Endothelial cell of umbilical vein (primary cell): Measurements from ENCODE around the gene GALNT12.

ENCODE experiments used
- POLR2A ChIP-seq: IDR thresholded peaks from 2 replicates; pipeline ENCODE4 v1.6.1; 2012; ENCODE audit warnings: low read depth, mild to moderate bottlenecking, control low read depth, low read length
- TF ChIP-seq, protein P1 (sequence below), 2 donors: IDR thresholded peaks; 1 replicate in 1 of 2; 2 replicates in 1 of 2; pipeline ENCODE4 v1.5.1; 2011; ENCODE audit warnings: low read length in 2 of 2, mild to moderate bottlenecking in 2 of 2, moderate library complexity in 2 of 2, control low read depth in 1 of 2, inconsistent platforms in 1 of 2, low read depth in 1 of 2; ENCODE audit not compliant: insufficient read depth in 1 of 2; ENCODE audit errors: extremely low read depth in 1 of 2

- no peak for TF ChIP-seq POLR2A
- TF ChIP-seq, protein P1, sequence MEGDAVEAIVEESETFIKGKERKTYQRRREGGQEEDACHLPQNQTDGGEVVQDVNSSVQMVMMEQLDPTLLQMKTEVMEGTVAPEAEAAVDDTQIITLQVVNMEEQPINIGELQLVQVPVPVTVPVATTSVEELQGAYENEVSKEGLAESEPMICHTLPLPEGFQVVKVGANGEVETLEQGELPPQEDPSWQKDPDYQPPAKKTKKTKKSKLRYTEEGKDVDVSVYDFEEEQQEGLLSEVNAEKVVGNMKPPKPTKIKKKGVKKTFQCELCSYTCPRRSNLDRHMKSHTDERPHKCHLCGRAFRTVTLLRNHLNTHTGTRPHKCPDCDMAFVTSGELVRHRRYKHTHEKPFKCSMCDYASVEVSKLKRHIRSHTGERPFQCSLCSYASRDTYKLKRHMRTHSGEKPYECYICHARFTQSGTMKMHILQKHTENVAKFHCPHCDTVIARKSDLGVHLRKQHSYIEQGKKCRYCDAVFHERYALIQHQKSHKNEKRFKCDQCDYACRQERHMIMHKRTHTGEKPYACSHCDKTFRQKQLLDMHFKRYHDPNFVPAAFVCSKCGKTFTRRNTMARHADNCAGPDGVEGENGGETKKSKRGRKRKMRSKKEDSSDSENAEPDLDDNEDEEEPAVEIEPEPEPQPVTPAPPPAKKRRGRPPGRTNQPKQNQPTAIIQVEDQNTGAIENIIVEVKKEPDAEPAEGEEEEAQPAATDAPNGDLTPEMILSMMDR (IDR thresholded peaks at IDR 0.05; ENCODE audit: extremely low read depth in 1 of 2, insufficient read depth in 1 of 2, low read depth in 1 of 2, low read length in 2 of 2) = no peak
These were observed 78.3 kb downstream of the GALNT12 start for GRCh38 chr9:98885575-98886295.
